Skeletal muscle satellite cell (primary cell): ENCODE results near the gene CCL24.

Experiments
- H3K27me3 ChIP-seq: 2 replicates; pipeline ENCODE4 v1.7.0; 2013; ENCODE audit warnings: low read length; ENCODE audit not compliant: control insufficient read depth, insufficient read depth
- H3K36me3 ChIP-seq: 2 replicates; pipeline ENCODE4 v1.7.0; 2013; ENCODE audit warnings: mild to moderate bottlenecking, control low read depth, low read length; ENCODE audit not compliant: insufficient read depth
- H3K4me1 ChIP-seq: 2 replicates; pipeline ENCODE4 v1.7.0; 2013; ENCODE audit warnings: low read length; ENCODE audit not compliant: control insufficient read depth, insufficient read depth
- H3K4me2 ChIP-seq: 2 replicates; pipeline ENCODE4 v1.7.0; 2013; ENCODE audit warnings: mild to moderate bottlenecking, low read length
- H3K4me3 ChIP-seq: 2 replicates; pipeline ENCODE4 v1.7.0; 2013; ENCODE audit warnings: low read length
- H3K9ac ChIP-seq: 2 replicates; pipeline ENCODE4 v1.7.0; 2013; ENCODE audit warnings: mild to moderate bottlenecking, low read depth, low read length, moderate library complexity
- H3K9me3 ChIP-seq: replicated peaks from 2 replicates; pipeline ENCODE4 v1.7.0; 2013; ENCODE audit warnings: mild to moderate bottlenecking, control low read depth, low read length

CCL24 gene

GRCh38 chr7:75818472-75818871 is 4.9 kb upstream of the CCL24 start:
- Histone ChIP-seq H3K36me3 (no peaks in the 10 kb centered on the region), H3K9me3 (no peaks in the 10 kb centered on the region), H3K9ac (no peak overlapping the region), H3K4me1 (no peaks in the 10 kb centered on the region), H3K27me3 (peaks cover 40% of the 10 kb centered on the region), H3K4me3 (no peak overlapping the region), H3K4me2 (no peak overlapping the region)

- peaks cover 32% of the 10 kb centered on the region for H3K27me3 ChIP-seq
- no peaks in the 10 kb centered on the region for H3K9me3 ChIP-seq
- no peak overlapping the region for H3K4me2 ChIP-seq
- H3K4me1 ChIP-seq: no peaks in the 10 kb centered on the region
- H3K9ac ChIP-seq: no peak overlapping the region
- H3K4me3 ChIP-seq: no peak overlapping the region
- H3K36me3 ChIP-seq: no peaks in the 10 kb centered on the region
Observed at GRCh38 chr7:75817116-75817515, 3.5 kb upstream of the CCL24 start.

- H3K4me1 ChIP-seq: no peaks in the 10 kb centered on the region
- no peaks in the 10 kb centered on the region for H3K36me3 ChIP-seq
- H3K4me3 ChIP-seq: no peak overlapping the region
- no peaks in the 10 kb centered on the region for H3K9me3 ChIP-seq
- peaks cover 23% of the 10 kb centered on the region for H3K27me3 ChIP-seq
- H3K4me2 ChIP-seq: no peak overlapping the region
- H3K9ac ChIP-seq: no peak overlapping the region
Observed at GRCh38 chr7:75815418-75816064, 1.9 kb upstream of the CCL24 start.

GRCh38 chr7:75814407-75814947 is 871 bp upstream of the CCL24 start:
- no peak overlapping the region for H3K4me2 ChIP-seq
- H3K4me3 ChIP-seq: no peak overlapping the region
- no peaks in the 10 kb centered on the region for H3K36me3 ChIP-seq
- peaks cover 23% of the 10 kb centered on the region for H3K27me3 ChIP-seq
- no peaks in the 10 kb centered on the region for H3K4me1 ChIP-seq
- H3K9me3 ChIP-seq: no peaks in the 10 kb centered on the region
- no peak overlapping the region for H3K9ac ChIP-seq

GRCh38 chr7:75813084-75813483 is 522 bp downstream of the CCL24 start:
- no peaks in the 10 kb centered on the region for H3K4me1 ChIP-seq
- no peak overlapping the region for H3K4me2 ChIP-seq

GRCh38 chr7:75811894-75812678 is 1.5 kb downstream of the CCL24 start:
- no peak overlapping the region for H3K9ac ChIP-seq
- H3K4me1 ChIP-seq: no peaks in the 10 kb centered on the region
- no peak overlapping the region for H3K4me3 ChIP-seq
- H3K9me3 ChIP-seq: peaks cover under 1% of the 10 kb centered on the region
- H3K4me2 ChIP-seq: no peak overlapping the region
- peaks cover 23% of the 10 kb centered on the region for H3K27me3 ChIP-seq
- H3K36me3 ChIP-seq: no peaks in the 10 kb centered on the region

More at GRCh38 chr7:75813084-75813483, 522 bp downstream of the CCL24 start:
- peaks cover 23% of the 10 kb centered on the region for H3K27me3 ChIP-seq
- H3K9ac ChIP-seq: no peak overlapping the region
- H3K9me3 ChIP-seq: no peaks in the 10 kb centered on the region
- H3K36me3 ChIP-seq: no peaks in the 10 kb centered on the region
- no peak overlapping the region for H3K4me3 ChIP-seq

- H3K4me3 ChIP-seq: no peak overlapping the region
- H3K4me1 ChIP-seq: no peaks in the 10 kb centered on the region
- no peak overlapping the region for H3K4me2 ChIP-seq
- no peaks in the 10 kb centered on the region for H3K36me3 ChIP-seq
- peaks cover 9% of the 10 kb centered on the region for H3K9me3 ChIP-seq
- H3K27me3 ChIP-seq: peaks cover 8% of the 10 kb centered on the region
- no peak overlapping the region for H3K9ac ChIP-seq
Observed at GRCh38 chr7:75809396-75809795, 4.2 kb downstream of the CCL24 start.

- Histone ChIP-seq H3K9me3 (peaks cover 9% of the 10 kb centered on the region), H3K4me2 (no peak overlapping the region), H3K36me3 (no peaks in the 10 kb centered on the region), H3K9ac (no peak overlapping the region), H3K27me3 (peaks cover 13% of the 10 kb centered on the region), H3K4me1 (no peaks in the 10 kb centered on the region), H3K4me3 (no peak overlapping the region)
Observed at GRCh38 chr7:75808106-75808505, 5.5 kb downstream of the CCL24 start.

GRCh38 chr7:75807452-75807851 is 6.2 kb downstream of the CCL24 start:
- Histone ChIP-seq H3K9me3 (peaks cover 9% of the 10 kb centered on the region), H3K4me3 (no peak overlapping the region), H3K27me3 (peaks cover 13% of the 10 kb centered on the region), H3K4me2 (no peak overlapping the region), H3K9ac (no peak overlapping the region), H3K36me3 (no peaks in the 10 kb centered on the region), H3K4me1 (no peaks in the 10 kb centered on the region)

GRCh38 chr7:75806560-75807307 is 6.9 kb downstream of the CCL24 start:
- Histone ChIP-seq H3K4me3 (no peak overlapping the region), H3K36me3 (no peaks in the 10 kb centered on the region), H3K4me2 (no peak overlapping the region), H3K9me3 (peaks cover 9% of the 10 kb centered on the region), H3K9ac (no peak overlapping the region), H3K27me3 (peaks cover 9% of the 10 kb centered on the region), H3K4me1 (no peaks in the 10 kb centered on the region)

GRCh38 chr7:75804705-75805104 is 8.9 kb downstream of the CCL24 start:
- peaks cover 5% of the 10 kb centered on the region for H3K27me3 ChIP-seq
- no peak overlapping the region for H3K9ac ChIP-seq
- H3K9me3 ChIP-seq: peaks cover 9% of the 10 kb centered on the region
- no peaks in the 10 kb centered on the region for H3K36me3 ChIP-seq
- H3K4me1 ChIP-seq: no peaks in the 10 kb centered on the region
- H3K4me3 ChIP-seq: no peak overlapping the region
- no peak overlapping the region for H3K4me2 ChIP-seq
